Esophagus squamous epithelium (tissue), 4 donors: ENCODE measurements around the gene ZNF184.

ENCODE experiments used
- CTCF ChIP-seq, 6 experiments: fragments of 450-650 bp in 4 of 6; fragments of 200-600 bp in 2 of 6; sonication (generic) in 2 of 6; IDR thresholded peaks; one replicate each; pipeline ENCODE4 v1.5.1; 2016 to 2019; ENCODE audit warnings: antibody characterized with exemption in 6 of 6, mild to moderate bottlenecking in 4 of 6, moderate library complexity in 4 of 6
- POLR2A ChIP-seq, 4 donors: fragments of 450-650 bp; IDR thresholded peaks; one replicate each; pipeline ENCODE4 v1.6.1; 2017; ENCODE audit warnings: antibody characterized with exemption in 4 of 4, mild to moderate bottlenecking in 4 of 4, moderate library complexity in 3 of 4

- TF ChIP-seq POLR2A (IDR thresholded peaks at IDR 0.05) (no peak), CTCF (IDR thresholded peaks at IDR 0.05) (no peak)
These were observed 24.4 kb downstream of the ZNF184 start for GRCh38 chr6:27448456-27448855.
